GM19438 (cell line): ENCODE results near the gene MZB1.
"Not testable (repeated sequence)": the region's sequence is repeated elsewhere in the genome, so short reads cannot be mapped to it uniquely, and the experiment has no call there.

ENCODE experiments used
- ATAC-seq: cut with Tn5 transposase; IDR thresholded peaks from one replicate; pipeline ENCODE4 v1.9.1; 2021; ENCODE audit warnings: low read depth; ENCODE audit not compliant: unreplicated experiment

MZB1 gene

GRCh38 chr5:139378101-139378825 lies 11.4 kb downstream of the MZB1 start:
- no peak for ATAC-seq

- ATAC-seq = no peak
Observed at GRCh38 chr5:139377226-139377625, 12.5 kb downstream of the MZB1 start.

- no peak for ATAC-seq
Observed at GRCh38 chr5:139376364-139376763, 13.3 kb downstream of the MZB1 start.

- ATAC-seq = no peak
Observed at GRCh38 chr5:139374909-139375308, 14.8 kb downstream of the MZB1 start.

- ATAC-seq = no peak
Observed at GRCh38 chr5:139371482-139372435, 18.0 kb downstream of the MZB1 start.

- ATAC-seq = no peak
Observed at GRCh38 chr5:139369181-139369580, 20.5 kb downstream of the MZB1 start.

- ATAC-seq = no peak
Observed at GRCh38 chr5:139368613-139369012, 21.1 kb downstream of the MZB1 start.

- no peak for ATAC-seq
Observed at GRCh38 chr5:139364466-139364865, 25.2 kb downstream of the MZB1 start.

GRCh38 chr5:139363937-139364336 lies 25.8 kb downstream of the MZB1 start:
- no peak for ATAC-seq

GRCh38 chr5:139361835-139362429 lies 27.8 kb downstream of the MZB1 start:
- no peak for ATAC-seq

GRCh38 chr5:139360384-139360783 lies 29.3 kb downstream of the MZB1 start:
- no peak for ATAC-seq

GRCh38 chr5:139358064-139358463 lies 31.6 kb downstream of the MZB1 start:
- ATAC-seq = no peak

GRCh38 chr5:139355900-139356299 lies 33.8 kb downstream of the MZB1 start:
- ATAC-seq = not testable (repeated sequence)

- ATAC-seq = no peak
Observed at GRCh38 chr5:139354186-139354585, 35.5 kb downstream of the MZB1 start.

- ATAC-seq = not testable (repeated sequence)
Observed at GRCh38 chr5:139347863-139348262, 41.9 kb downstream of the MZB1 start.

GRCh38 chr5:139345442-139345841 lies 44.3 kb downstream of the MZB1 start:
- not testable (repeated sequence) for ATAC-seq

- no peak for ATAC-seq
Observed at GRCh38 chr5:139344177-139344576, 45.5 kb downstream of the MZB1 start.

- ATAC-seq = no peak
Observed at GRCh38 chr5:139343476-139343875, 46.2 kb downstream of the MZB1 start.

- ATAC-seq = no peak
Observed at GRCh38 chr5:139342423-139342723, 47.3 kb downstream of the MZB1 start.

GRCh38 chr5:139341689-139342422 lies 47.9 kb downstream of the MZB1 start, which contains the start of gene PAIP2:
PAIP2 (plus strand) TSS chr5:139341854; CDS start chr5:139363785, 21,931 bp downstream.
- peak; percentile 94 for ATAC-seq
